Karpas-422 (cell line): ENCODE data around the gene CCDC7. TPM values are rescaled to one million over a fixed set of nuclear protein-coding genes. Genes with fewer than 3 reads are reported as not detected.
"Not testable (repeated sequence)": the region's sequence is repeated elsewhere in the genome, so short reads cannot be mapped to it uniquely, and the experiment has no call there.

Experiments used
- DNase-seq: peaks from one replicate; pipeline ENCODE4 v3.0.0-alpha.2; 2015
- H2AFZ ChIP-seq: fragments of 200-600 bp; sonication (generic); 2 replicates; pipeline ENCODE4 v1.6.1; 2014; ENCODE audit warnings: antibody characterized with exemption, low read length, mixed read lengths
- H3K27ac ChIP-seq: fragments of 200-600 bp; sonication (generic); 2 replicates; pipeline ENCODE4 v1.5.1; 2014; ENCODE audit warnings: mild to moderate bottlenecking, low read length, moderate library complexity
- H3K27me3 ChIP-seq: fragments of 200-600 bp; sonication (generic); 2 replicates; pipeline ENCODE4 v1.6.1; 2014; ENCODE audit warnings: low read length, mixed read lengths
- H3K36me3 ChIP-seq: fragments of 200-600 bp; sonication (generic); 2 replicates; pipeline ENCODE4 v1.6.1; 2014; ENCODE audit warnings: low read length, mixed read lengths; ENCODE audit not compliant: insufficient read depth
- H3K4me1 ChIP-seq: fragments of 200-600 bp; sonication (generic); 2 replicates; pipeline ENCODE4 v1.6.1; 2014; ENCODE audit warnings: mild to moderate bottlenecking, low read length, mixed read lengths
- H3K4me2 ChIP-seq: fragments of 200-600 bp; sonication (generic); 2 replicates; pipeline ENCODE4 v1.6.1; 2014; ENCODE audit warnings: low read length, low read depth, mild to moderate bottlenecking; ENCODE audit not compliant: poor library complexity, severe bottlenecking
- H3K4me3 ChIP-seq: fragments of 200-600 bp; sonication (generic); 2 replicates; pipeline ENCODE4 v1.5.1; 2014; ENCODE audit warnings: mild to moderate bottlenecking, antibody characterized with exemption, low read length, mixed read lengths
- H3K79me2 ChIP-seq: fragments of 200-600 bp; sonication (generic); 2 replicates; pipeline ENCODE4 v1.6.1; 2014; ENCODE audit warnings: mild to moderate bottlenecking, low read length, mixed read lengths
- H3K9ac ChIP-seq: fragments of 200-600 bp; sonication (generic); 2 replicates; pipeline ENCODE4 v1.6.0; 2014; ENCODE audit warnings: low read length
- H3K9me2 ChIP-seq: fragments of 200-600 bp; sonication (generic), shearing (Covaris generic); replicated peaks from 2 replicates; pipeline ENCODE4 v1.6.0; 2014; ENCODE audit warnings: mild to moderate bottlenecking, low read length, moderate library complexity; ENCODE audit not compliant: insufficient read depth
- H3K9me3 ChIP-seq: fragments of 300-700, 200-600 bp; sonication (generic); 2 replicates; pipeline ENCODE4 v1.6.1; 2014; ENCODE audit warnings: low read length, mixed read lengths
- H4K20me1 ChIP-seq: fragments of 200-600 bp; sonication (generic); 2 replicates; pipeline ENCODE4 v1.6.1; 2014; ENCODE audit warnings: mild to moderate bottlenecking, antibody characterized with exemption, low read length, low read depth; ENCODE audit not compliant: insufficient read depth
- total RNA-seq: library from RNA; depleted of rRNA; stranded (reverse); fragments of >200 nt; shearing (Covaris generic); gene quantifications from 2 replicates; pipeline ENCODE4 v1.2.3, GENCODE V29; 2014; ENCODE audit warnings: low replicate concordance

The CCDC7 gene
- total RNA-seq, 1 experiment from 2014 or later: 19.7 TPM

- no peak overlapping the region for H3K4me3 ChIP-seq
- H4K20me1 ChIP-seq: no peaks in the 10 kb centered on the region
- H3K9me3 ChIP-seq: no peaks in the 10 kb centered on the region
- H3K27ac ChIP-seq: no peak overlapping the region
- H3K4me2 ChIP-seq: no peak overlapping the region
- no peaks in the 10 kb centered on the region for H3K79me2 ChIP-seq
- no peaks in the 10 kb centered on the region for H3K36me3 ChIP-seq
- H2AFZ ChIP-seq: no peak overlapping the region
- H3K9me2 ChIP-seq: no peaks in the 10 kb centered on the region
- no peaks in the 10 kb centered on the region; the same call in 1 of the 2 replicates for H3K27me3 ChIP-seq
- no peaks in the 10 kb centered on the region for H3K4me1 ChIP-seq
- H3K9ac ChIP-seq: no peak overlapping the region
- DNase-seq: no peak
Observed at GRCh38 chr10:32773105-32773504, 327.2 kb downstream of the CCDC7 start.

- Histone ChIP-seq H3K4me2 (no peak overlapping the region), H3K27me3 (no peaks in the 10 kb centered on the region), H3K9ac (no peak overlapping the region), H3K9me2 (no peaks in the 10 kb centered on the region), H3K9me3 (no peaks in the 10 kb centered on the region), H3K4me3 (no peak overlapping the region), H3K36me3 (no peaks in the 10 kb centered on the region), H3K79me2 (no peaks in the 10 kb centered on the region), H2AFZ (no peak overlapping the region), H4K20me1 (no peaks in the 10 kb centered on the region), H3K4me1 (no peaks in the 10 kb centered on the region), H3K27ac (no peak overlapping the region)
- no peak for DNase-seq
Observed at GRCh38 chr10:32786968-32787367, 341.0 kb downstream of the CCDC7 start.

DNA sequence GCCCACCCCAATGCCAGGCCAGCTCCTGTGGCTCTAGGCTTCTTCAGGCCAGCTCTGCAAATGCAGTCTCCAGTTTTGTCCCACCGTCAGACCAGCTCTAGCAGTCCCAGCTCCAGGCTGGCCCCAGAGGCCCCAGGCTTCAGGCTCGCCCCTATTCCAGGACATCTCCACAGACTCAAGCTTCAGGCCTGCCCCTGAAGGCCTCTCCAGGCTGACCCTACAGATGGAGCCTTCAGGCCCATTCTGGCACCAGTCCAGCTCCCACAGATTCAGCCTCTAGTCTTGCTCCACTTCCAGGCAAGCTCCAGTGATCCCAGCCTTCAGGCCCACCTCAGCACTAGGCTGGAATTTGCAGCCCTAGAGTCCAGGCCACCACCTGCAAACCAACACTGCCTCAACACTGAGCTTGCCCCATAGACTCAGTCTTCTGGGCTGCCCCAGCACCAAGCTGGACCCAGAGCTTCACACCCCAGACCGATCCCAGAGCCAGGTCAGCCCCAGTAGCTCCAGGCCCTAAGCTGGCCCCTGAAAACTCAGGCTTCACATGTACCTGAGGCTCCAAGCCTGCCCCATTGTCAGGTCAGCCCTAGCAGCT lies 341.8 kb downstream of the CCDC7 start:
- no peaks in the 10 kb centered on the region for H3K4me1 ChIP-seq
- H3K4me3 ChIP-seq: no peak overlapping the region
- H3K27me3 ChIP-seq: no peaks in the 10 kb centered on the region
- H3K9me3 ChIP-seq: no peaks in the 10 kb centered on the region
- no peaks in the 10 kb centered on the region for H3K79me2 ChIP-seq
- H3K27ac ChIP-seq: no peak overlapping the region
- no peak overlapping the region for H2AFZ ChIP-seq
- H3K9me2 ChIP-seq: no peaks in the 10 kb centered on the region
- DNase-seq: no peak
- H3K36me3 ChIP-seq: no peaks in the 10 kb centered on the region
- H4K20me1 ChIP-seq: no peaks in the 10 kb centered on the region
- H3K9ac ChIP-seq: no peak overlapping the region
- no peak overlapping the region for H3K4me2 ChIP-seq

DNA sequence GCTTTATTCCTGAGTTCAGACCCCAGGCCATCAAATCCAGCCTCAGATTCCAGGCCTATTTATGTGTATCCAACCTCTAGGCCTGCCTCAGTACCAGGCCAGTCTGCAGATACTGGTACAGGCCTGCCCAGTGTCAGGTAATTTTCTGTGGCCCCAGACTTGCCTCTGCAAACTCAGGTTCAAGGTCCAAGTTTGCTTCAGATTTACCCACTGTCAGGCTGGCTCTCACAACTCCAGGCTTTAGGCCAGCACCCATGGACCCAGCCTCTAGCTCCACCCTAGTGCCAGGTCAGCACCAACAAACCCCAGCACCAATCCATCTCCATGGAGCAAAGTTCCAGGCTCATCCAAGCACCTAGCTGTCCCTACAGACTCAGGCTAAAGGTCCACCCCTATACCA lies 342.4 kb downstream of the CCDC7 start:
- Histone ChIP-seq H3K27me3 (no peaks in the 10 kb centered on the region), H3K4me1 (no peaks in the 10 kb centered on the region), H3K9ac (no peak overlapping the region), H3K79me2 (no peaks in the 10 kb centered on the region), H3K9me2 (no peaks in the 10 kb centered on the region), H3K4me2 (no peak overlapping the region), H3K4me3 (no peak overlapping the region), H3K9me3 (no peaks in the 10 kb centered on the region), H2AFZ (no peak overlapping the region), H4K20me1 (no peaks in the 10 kb centered on the region), H3K27ac (no peak overlapping the region), H3K36me3 (no peaks in the 10 kb centered on the region)
- no peak for DNase-seq

- Histone ChIP-seq H3K27ac (no peak overlapping the region), H4K20me1 (no peaks in the 10 kb centered on the region), H3K4me2 (no peak overlapping the region), H3K9me2 (no peaks in the 10 kb centered on the region), H3K9me3 (no peaks in the 10 kb centered on the region), H3K27me3 (no peaks in the 10 kb centered on the region), H3K4me3 (no peak overlapping the region), H2AFZ (no peak overlapping the region), H3K4me1 (no peaks in the 10 kb centered on the region), H3K9ac (no peak overlapping the region), H3K36me3 (no peaks in the 10 kb centered on the region), H3K79me2 (no peaks in the 10 kb centered on the region)
- no peak for DNase-seq
Observed at GRCh38 chr10:32790483-32790882, 344.5 kb downstream of the CCDC7 start.

DNA sequence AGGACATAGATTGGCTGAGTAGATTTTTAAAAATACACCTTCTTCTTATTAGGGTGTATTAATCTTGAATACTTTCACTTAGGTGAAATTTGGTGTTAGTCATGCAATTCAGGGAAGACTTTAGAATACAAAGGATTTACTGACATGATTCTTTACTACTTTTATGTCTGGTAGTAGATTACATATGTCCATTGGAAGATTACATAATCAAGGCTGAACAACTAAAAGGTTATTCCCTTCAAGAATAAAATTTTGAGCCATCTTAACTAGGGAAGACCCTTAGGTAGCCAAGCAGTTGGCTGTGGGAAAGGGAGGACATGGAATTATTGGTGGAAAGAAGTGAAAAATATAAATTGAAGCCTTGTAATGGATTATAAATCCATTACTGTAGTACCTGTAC lies 347.1 kb downstream of the CCDC7 start:
- no peaks in the 10 kb centered on the region for H3K9me2 ChIP-seq
- H3K9ac ChIP-seq: no peak overlapping the region
- no peak overlapping the region for H3K4me3 ChIP-seq
- H3K4me2 ChIP-seq: no peak overlapping the region
- no peaks in the 10 kb centered on the region for H3K4me1 ChIP-seq
- H2AFZ ChIP-seq: no peak overlapping the region
- DNase-seq: no peak
- H4K20me1 ChIP-seq: no peaks in the 10 kb centered on the region
- H3K79me2 ChIP-seq: no peaks in the 10 kb centered on the region
- H3K36me3 ChIP-seq: no peaks in the 10 kb centered on the region
- no peaks in the 10 kb centered on the region for H3K27me3 ChIP-seq
- H3K27ac ChIP-seq: no peak overlapping the region
- no peaks in the 10 kb centered on the region for H3K9me3 ChIP-seq

DNA sequence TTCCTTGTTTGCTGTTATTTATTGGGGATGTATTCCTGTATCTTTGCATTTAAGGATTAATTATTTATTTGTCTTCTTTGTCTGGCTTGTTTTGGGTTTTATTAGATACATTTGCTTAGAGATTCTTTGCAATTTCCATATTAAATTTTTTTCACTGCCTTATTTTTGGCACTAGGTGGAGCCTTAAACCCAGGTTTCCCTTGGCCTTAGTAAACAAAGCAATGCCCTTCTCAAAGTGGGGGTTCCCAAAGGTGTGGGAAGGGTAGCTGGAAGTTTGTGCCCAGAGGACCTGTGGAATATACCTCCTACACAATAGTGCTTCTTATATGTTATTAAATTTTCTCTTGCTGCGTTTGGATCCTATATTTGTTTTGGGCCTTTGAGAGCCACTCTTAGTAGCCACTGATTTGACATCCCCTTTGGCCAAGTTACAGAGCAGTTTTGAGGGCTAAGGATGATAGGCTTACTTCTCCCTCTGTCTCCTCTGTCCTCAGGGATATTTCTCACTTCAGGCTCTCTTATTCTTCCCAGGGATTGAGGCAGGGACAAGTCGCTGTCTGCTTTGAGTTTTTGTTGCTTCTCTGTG lies 349.8 kb downstream of the CCDC7 start:
- no peak overlapping the region for H3K27ac ChIP-seq
- no peak overlapping the region for H3K9ac ChIP-seq
- DNase-seq: peak; percentile 65
- H3K9me3 ChIP-seq: no peaks in the 10 kb centered on the region
- H3K4me2 ChIP-seq: no peak overlapping the region
- no peaks in the 10 kb centered on the region for H3K4me1 ChIP-seq
- H3K36me3 ChIP-seq: no peaks in the 10 kb centered on the region
- H3K9me2 ChIP-seq: no peaks in the 10 kb centered on the region
- H2AFZ ChIP-seq: no peak overlapping the region
- no peaks in the 10 kb centered on the region for H3K79me2 ChIP-seq
- H3K27me3 ChIP-seq: no peaks in the 10 kb centered on the region
- no peaks in the 10 kb centered on the region for H4K20me1 ChIP-seq
- H3K4me3 ChIP-seq: no peak overlapping the region

DNA sequence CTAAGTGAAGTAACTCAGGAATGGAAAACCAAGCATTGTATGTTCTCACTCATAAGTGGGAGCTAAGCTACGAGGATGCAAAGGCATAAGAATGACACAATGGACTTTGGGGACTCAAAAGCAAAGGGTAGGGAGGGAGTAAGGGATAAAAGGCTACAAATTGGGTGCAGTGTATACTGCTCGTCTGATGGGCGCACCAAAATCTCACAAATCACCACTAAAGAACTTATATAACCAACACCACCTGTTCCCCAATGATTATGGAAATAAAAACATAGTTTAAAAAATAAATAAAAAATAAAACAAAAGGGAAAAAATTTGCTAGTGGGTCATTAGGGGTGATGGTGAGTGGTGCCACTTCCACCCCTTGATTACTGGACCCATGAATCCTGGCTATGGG lies 351.5 kb downstream of the CCDC7 start:
- H4K20me1 ChIP-seq, H3K36me3 ChIP-seq, H2AFZ ChIP-seq, H3K27me3 ChIP-seq, H3K4me3 ChIP-seq, H3K9ac ChIP-seq, H3K9me2 ChIP-seq, H3K27ac ChIP-seq, H3K4me1 ChIP-seq, H3K4me2 ChIP-seq, H3K9me3 ChIP-seq, H3K79me2 ChIP-seq: not testable (repeated sequence)
- DNase-seq: peak; percentile 42
